GM21825 (cell line): Measurements from ENCODE around the gene TRIM43B.
"Not testable (repeated sequence)": the region's sequence is repeated elsewhere in the genome, so short reads cannot be mapped to it uniquely, and the experiment has no call there.

Experiments
- ATAC-seq: cut with Tn5 transposase; IDR thresholded peaks from one replicate; pipeline ENCODE4 v1.9.1; 2021; ENCODE audit warnings: mild to moderate bottlenecking, moderate library complexity; ENCODE audit not compliant: unreplicated experiment

TRIM43B gene

GRCh38 chr2:95434507-95435076, 50.0 kb downstream of the TRIM43B start:
- not testable (repeated sequence) for ATAC-seq

- not testable (repeated sequence) for ATAC-seq
These were observed 50.6 kb downstream of the TRIM43B start for GRCh38 chr2:95433973-95434372.

GRCh38 chr2:95433373-95433772, 51.2 kb downstream of the TRIM43B start:
- not testable (repeated sequence) for ATAC-seq

- ATAC-seq: not testable (repeated sequence)
These were observed 54.6 kb downstream of the TRIM43B start for GRCh38 chr2:95429748-95430467.

GRCh38 chr2:95427196-95427867, 57.2 kb downstream of the TRIM43B start:
- ATAC-seq: not testable (repeated sequence)
